Stomach (tissue), 4 donors: ENCODE measurements around the gene FRZB.

Experiments used
- POLR2A ChIP-seq, 4 donors: fragments of 450-650 bp; IDR thresholded peaks; one replicate each; pipeline ENCODE4 v1.6.1; 2016; ENCODE audit warnings: antibody characterized with exemption in 4 of 4, control low read depth in 2 of 4, mild to moderate bottlenecking in 1 of 4, moderate library complexity in 1 of 4
- TF ChIP-seq, protein P1 (sequence below), 7 experiments: fragments of 450-650 bp in 4 of 7; fragments of 200-600 bp in 3 of 7; sonication (generic) in 3 of 7; IDR thresholded peaks; one replicate each; pipeline ENCODE4 v1.5.1; 2016 to 2019; ENCODE audit warnings: antibody characterized with exemption in 7 of 7, control low read depth in 2 of 7, mild to moderate bottlenecking in 1 of 7

- TF ChIP-seq, protein P1, sequence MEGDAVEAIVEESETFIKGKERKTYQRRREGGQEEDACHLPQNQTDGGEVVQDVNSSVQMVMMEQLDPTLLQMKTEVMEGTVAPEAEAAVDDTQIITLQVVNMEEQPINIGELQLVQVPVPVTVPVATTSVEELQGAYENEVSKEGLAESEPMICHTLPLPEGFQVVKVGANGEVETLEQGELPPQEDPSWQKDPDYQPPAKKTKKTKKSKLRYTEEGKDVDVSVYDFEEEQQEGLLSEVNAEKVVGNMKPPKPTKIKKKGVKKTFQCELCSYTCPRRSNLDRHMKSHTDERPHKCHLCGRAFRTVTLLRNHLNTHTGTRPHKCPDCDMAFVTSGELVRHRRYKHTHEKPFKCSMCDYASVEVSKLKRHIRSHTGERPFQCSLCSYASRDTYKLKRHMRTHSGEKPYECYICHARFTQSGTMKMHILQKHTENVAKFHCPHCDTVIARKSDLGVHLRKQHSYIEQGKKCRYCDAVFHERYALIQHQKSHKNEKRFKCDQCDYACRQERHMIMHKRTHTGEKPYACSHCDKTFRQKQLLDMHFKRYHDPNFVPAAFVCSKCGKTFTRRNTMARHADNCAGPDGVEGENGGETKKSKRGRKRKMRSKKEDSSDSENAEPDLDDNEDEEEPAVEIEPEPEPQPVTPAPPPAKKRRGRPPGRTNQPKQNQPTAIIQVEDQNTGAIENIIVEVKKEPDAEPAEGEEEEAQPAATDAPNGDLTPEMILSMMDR (IDR thresholded peaks at IDR 0.05): no peak
- TF ChIP-seq POLR2A (IDR thresholded peaks at IDR 0.05): no peak
Observed at GRCh38 chr2:182910965-182911364, 44.5 kb upstream of the FRZB start.
